H1 (cell line): ENCODE measurements around the gene SYNJ1. TPM values are rescaled to one million over a fixed set of nuclear protein-coding genes. Genes with fewer than 3 reads are reported as not detected.
A peak's percentile ranks its signal among the peaks of the same experiment; 100 is the strongest.

Experiments used
- ASH2L ChIP-seq: fragments of 200-600, 300-600 bp; sonication (generic); IDR thresholded peaks from one replicate; pipeline ENCODE4 v1.7.1; 2017; ENCODE audit warnings: low read length
- ATF2 ChIP-seq: IDR thresholded peaks from 2 replicates; pipeline ENCODE4 v1.6.1; 2012; ENCODE audit warnings: low read length, inconsistent platforms
- BCL11A ChIP-seq, 2 experiments: IDR thresholded peaks; one replicate each; pipeline ENCODE4 v1.6.1; 2011; ENCODE audit warnings: low read depth in 2 of 2, low read length in 2 of 2, mild to moderate bottlenecking in 2 of 2
- BRCA1 ChIP-seq: IDR thresholded peaks from 2 replicates; pipeline ENCODE4 v1.6.1; 2012; ENCODE audit warnings: low read depth, low read length, improper control_type of control experiment
- E2F6 ChIP-seq: IDR thresholded peaks from 2 replicates; pipeline ENCODE4 v1.6.1; 2012; ENCODE audit warnings: inconsistent platforms
- EGR1 ChIP-seq: IDR thresholded peaks from 2 replicates; pipeline ENCODE4 v1.6.1; 2011; ENCODE audit warnings: low read depth, low read length, borderline replicate concordance
- EP300 ChIP-seq, 2 experiments: IDR thresholded peaks; 1 replicate in 1 of 2; 2 replicates in 1 of 2; pipeline ENCODE4 v1.6.1; 2011 to 2012; ENCODE audit warnings: low read depth in 2 of 2, low read length in 2 of 2, mild to moderate bottlenecking in 2 of 2, borderline replicate concordance in 1 of 2, inconsistent platforms in 1 of 2, moderate library complexity in 1 of 2
- JUN ChIP-seq: IDR thresholded peaks from 2 replicates; pipeline ENCODE4 v1.6.1; 2011; ENCODE audit warnings: low read depth, mild to moderate bottlenecking, improper control_type of control experiment, low read length
- KDM5A ChIP-seq: fragments of 200-600 bp; IDR thresholded peaks from 2 replicates; pipeline ENCODE4 v1.7.1; 2012; ENCODE audit warnings: mild to moderate bottlenecking, low read length, inconsistent platforms, mixed read lengths
- MAX ChIP-seq: IDR thresholded peaks from 2 replicates; pipeline ENCODE4 v1.6.1; 2012; ENCODE audit warnings: inconsistent platforms
- NANOG ChIP-seq: IDR thresholded peaks from 2 replicates; pipeline ENCODE4 v1.6.1; 2011; ENCODE audit warnings: low read length, low read depth, mild to moderate bottlenecking, inconsistent platforms; ENCODE audit not compliant: insufficient read depth, poor library complexity, severe bottlenecking
- POLR2A ChIP-seq, 2 experiments: IDR thresholded peaks; 1 replicate in 1 of 2; 2 replicates in 1 of 2; pipeline ENCODE4 v1.6.1; 2011; ENCODE audit warnings: low read depth in 2 of 2, low read length in 2 of 2, mild to moderate bottlenecking in 2 of 2; ENCODE audit errors: control extremely low read depth in 1 of 2
- RAD21 ChIP-seq, 2 experiments: IDR thresholded peaks in 1 of 2; conservative IDR thresholded peaks in 1 of 2; 2 replicates each; pipeline ENCODE4 v1.6.1; 2011; ENCODE audit warnings: low read depth in 2 of 2, low read length in 2 of 2, improper control_type of control experiment in 1 of 2, inconsistent platforms in 1 of 2, mild to moderate bottlenecking in 1 of 2, moderate library complexity in 1 of 2
- RBBP5 ChIP-seq: IDR thresholded peaks from 2 replicates; pipeline ENCODE4 v1.7.1; 2012; ENCODE audit warnings: low read depth, mild to moderate bottlenecking, inconsistent platforms, low read length, moderate library complexity, borderline replicate concordance
- RNF2 ChIP-seq: fragments of 200-900, 300-1000 bp; sonication (generic); IDR thresholded peaks from 2 replicates; pipeline ENCODE4 v1.7.1; 2016; ENCODE audit warnings: borderline replicate concordance, low read depth, mild to moderate bottlenecking, antibody characterized with exemption, low read length; ENCODE audit not compliant: poor library complexity, severe bottlenecking; ENCODE audit errors: missing control alignments
- SIRT6 ChIP-seq: IDR thresholded peaks from one replicate; pipeline ENCODE4 v1.7.1; 2012; ENCODE audit warnings: low read length, inconsistent platforms
- TAF7 ChIP-seq: optimal IDR thresholded peaks from 2 replicates; pipeline ENCODE3; 2011; ENCODE audit warnings: low read depth, mild to moderate bottlenecking, inconsistent platforms, low read length, moderate library complexity, borderline replicate concordance
- TBP ChIP-seq: IDR thresholded peaks from 2 replicates; pipeline ENCODE4 v1.6.1; 2011; ENCODE audit warnings: low read depth, low read length, improper control_type of control experiment
- YY1 ChIP-seq: IDR thresholded peaks from 2 replicates; pipeline ENCODE4 v1.6.1; 2011; ENCODE audit warnings: low read depth, mild to moderate bottlenecking, low read length
- polyA plus RNA-seq, 7 experiments: library from polyadenylated mRNA; depleted of rRNA in 3 of 7; stranded (reverse) in 5 of 7; unstranded in 2 of 7; fragments of >200 nt in 5 of 7; fragments of 200-250 nt in 2 of 7; gene quantifications; 1 replicate in 5 of 7; 2 replicates in 1 of 7; 4 replicates in 1 of 7; pipeline versions ENCODE4 v1.2.1 to v1.2.3, GENCODE V29; 2011 to 2013; ENCODE audit warnings: missing spikeins in 2 of 7, mixed read lengths in 2 of 7
- total RNA-seq: library from RNA; stranded (reverse); fragmentation: NEBNext Ultra II Directional; extraction: Animal tissue kit (Norgen Biotek cat#: 25700); gene quantifications from 2 replicates; pipeline ENCODE4 v1.2.1, GENCODE V29; 2021

The SYNJ1 gene
- total and polyA plus RNA-seq, 2 of the 8 experiments (the other 6 are each of a cell fraction or from before 2014, with no cell fraction given) = 1.3 to 4.3 TPM

- TF ChIP-seq NANOG (peak; percentile 11), MAX (peak; percentile 71), JUN (peak; percentile 28; the same call in 1 of the 2 replicates), KDM5A (peak; percentile 66; the same call in 1 of the 2 replicates), ASH2L (peak; percentile 55), RBBP5 (peak; percentile 93), BCL11A (IDR thresholded peaks at IDR 0.05; ENCODE audit: low read depth in 2 of 2, low read length in 2 of 2) (no peak), SIRT6 (peak; percentile 62), POLR2A (IDR thresholded peaks at IDR 0.05; ENCODE audit: control extremely low read depth in 1 of 2, low read depth in 2 of 2, low read length in 2 of 2) (peak in 1 of 2 experiments; percentile 77; a peak in 2 of 3 replicates), EP300 (IDR thresholded peaks at IDR 0.05; ENCODE audit: borderline replicate concordance in 1 of 2, low read depth in 2 of 2, low read length in 2 of 2) (no peak), TAF7 (peak; percentile 51), EGR1 (peak; percentile 89), TBP (peak; percentile 41), BRCA1 (no peak), RAD21 (IDR thresholded peaks at IDR 0.05 in 1 of 2, conservative IDR thresholded peaks at IDR 0.05 in 1 of 2; ENCODE audit: low read depth in 2 of 2, low read length in 2 of 2) (no peak), ATF2 (0 out of 2 replicates have a peak, but pooled peaks have one; percentile 32), RNF2 (no peak), YY1 (peak; percentile 50; the same call in 1 of the 2 replicates), E2F6 (peak; percentile 58)
Observed at GRCh38 chr21:32612075-32612998, 115.5 kb downstream of the SYNJ1 start, which contains the start of gene CFAP298 (continued).
